ENCODE data around the gene TRIM47.

The TRIM47 gene

DNA sequence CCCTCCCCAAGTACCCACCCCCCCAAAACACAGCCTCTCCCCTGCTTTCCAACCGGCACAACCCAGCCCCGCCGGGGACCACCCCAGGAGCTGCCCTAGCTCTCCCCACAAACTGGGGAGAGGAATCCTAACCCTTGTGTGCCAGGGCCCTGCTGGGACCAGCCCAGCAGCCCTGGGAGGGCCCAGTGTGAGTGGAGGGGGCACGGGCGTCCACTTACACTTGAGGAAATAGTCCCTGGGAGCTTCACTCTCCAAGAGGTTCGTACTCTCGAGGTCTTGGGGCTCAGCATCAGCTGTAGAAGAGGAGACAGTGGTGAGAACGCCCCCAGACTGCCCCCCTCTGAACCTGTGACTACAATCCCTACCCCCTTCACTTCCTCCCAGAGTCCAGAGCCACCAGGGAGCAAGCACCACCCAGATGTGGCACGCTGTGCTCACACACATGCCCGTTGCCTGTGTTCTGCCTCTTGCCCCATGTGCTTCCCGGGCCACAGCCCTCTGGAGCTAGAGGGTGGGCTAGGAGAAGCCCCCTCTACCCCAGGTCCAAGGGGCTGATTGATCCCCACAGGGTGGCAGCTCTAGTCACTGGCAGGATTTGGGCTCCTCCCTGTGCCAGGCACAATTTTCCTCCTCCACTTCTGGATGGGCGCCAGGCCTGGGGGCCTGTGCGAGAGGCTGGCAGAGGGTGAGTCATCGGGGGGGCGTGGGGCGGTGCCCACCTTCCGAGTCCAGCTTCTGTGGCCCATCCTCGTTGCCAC is 3.0 kb downstream of the TRIM47 start:
- TF ChIP-seq EGR1 (IDR thresholded peaks at IDR 0.05) (no peak), ZBTB7A (IDR thresholded peaks at IDR 0.05; ENCODE audit: low read depth) (peak; percentile 75; the same call in 1 of the 2 replicates)

DNA sequence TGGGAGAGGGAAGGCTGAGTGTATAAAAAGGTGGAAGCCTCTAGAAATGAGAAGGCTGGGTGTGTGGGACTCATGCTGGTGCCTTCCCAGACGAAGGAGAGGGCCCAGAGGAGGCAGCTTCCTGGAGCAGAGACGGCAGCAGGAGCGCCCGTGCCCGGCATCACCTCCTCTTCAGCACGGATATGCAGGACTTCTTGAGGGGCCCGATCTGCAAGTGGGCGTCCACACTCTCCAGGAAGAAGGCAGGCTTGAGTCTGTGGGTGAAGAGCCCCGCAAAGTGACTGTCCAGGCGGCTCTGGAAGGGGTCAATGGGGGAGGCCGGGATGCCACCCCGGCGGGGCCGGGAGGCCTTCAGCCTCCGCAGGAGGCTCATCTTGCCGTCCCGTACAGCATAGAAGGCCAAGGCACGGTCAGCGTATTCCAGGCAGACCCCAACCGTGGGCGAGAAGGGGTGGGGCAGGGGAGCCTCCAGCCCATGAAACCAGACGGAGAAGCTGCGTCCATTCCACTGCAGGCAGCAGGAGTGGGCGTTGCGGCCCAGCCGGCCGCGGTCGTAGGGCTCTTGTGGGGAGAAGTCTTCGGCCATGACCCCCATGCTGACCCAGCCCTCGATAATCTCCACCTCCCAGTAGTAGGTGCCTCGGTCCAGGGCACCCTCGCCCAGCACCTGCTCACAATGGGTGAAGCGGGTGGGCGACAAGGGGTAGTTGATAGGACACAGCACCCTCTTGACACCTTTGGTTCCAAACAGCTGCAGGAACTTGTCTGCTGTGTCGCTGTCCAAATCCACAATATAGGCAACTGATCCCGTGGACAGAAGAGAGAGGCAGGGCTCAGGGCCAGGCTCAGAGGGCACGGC is 3.8 kb downstream of the TRIM47 start:
- TF ChIP-seq TCF12 (IDR thresholded peaks at IDR 0.05; ENCODE audit: low read depth), result no peak
- no peak for TF ChIP-seq ZBTB7A (IDR thresholded peaks at IDR 0.05; ENCODE audit: low read depth)
- no peak for TF ChIP-seq TEAD4 (IDR thresholded peaks at IDR 0.05)
- TF ChIP-seq, protein P1, sequence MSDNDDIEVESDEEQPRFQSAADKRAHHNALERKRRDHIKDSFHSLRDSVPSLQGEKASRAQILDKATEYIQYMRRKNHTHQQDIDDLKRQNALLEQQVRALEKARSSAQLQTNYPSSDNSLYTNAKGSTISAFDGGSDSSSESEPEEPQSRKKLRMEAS (IDR thresholded peaks at IDR 0.05), result no peak
- no peak for TF ChIP-seq CREB1 (IDR thresholded peaks at IDR 0.05; ENCODE audit: low read depth)
- TF ChIP-seq, protein P2, sequence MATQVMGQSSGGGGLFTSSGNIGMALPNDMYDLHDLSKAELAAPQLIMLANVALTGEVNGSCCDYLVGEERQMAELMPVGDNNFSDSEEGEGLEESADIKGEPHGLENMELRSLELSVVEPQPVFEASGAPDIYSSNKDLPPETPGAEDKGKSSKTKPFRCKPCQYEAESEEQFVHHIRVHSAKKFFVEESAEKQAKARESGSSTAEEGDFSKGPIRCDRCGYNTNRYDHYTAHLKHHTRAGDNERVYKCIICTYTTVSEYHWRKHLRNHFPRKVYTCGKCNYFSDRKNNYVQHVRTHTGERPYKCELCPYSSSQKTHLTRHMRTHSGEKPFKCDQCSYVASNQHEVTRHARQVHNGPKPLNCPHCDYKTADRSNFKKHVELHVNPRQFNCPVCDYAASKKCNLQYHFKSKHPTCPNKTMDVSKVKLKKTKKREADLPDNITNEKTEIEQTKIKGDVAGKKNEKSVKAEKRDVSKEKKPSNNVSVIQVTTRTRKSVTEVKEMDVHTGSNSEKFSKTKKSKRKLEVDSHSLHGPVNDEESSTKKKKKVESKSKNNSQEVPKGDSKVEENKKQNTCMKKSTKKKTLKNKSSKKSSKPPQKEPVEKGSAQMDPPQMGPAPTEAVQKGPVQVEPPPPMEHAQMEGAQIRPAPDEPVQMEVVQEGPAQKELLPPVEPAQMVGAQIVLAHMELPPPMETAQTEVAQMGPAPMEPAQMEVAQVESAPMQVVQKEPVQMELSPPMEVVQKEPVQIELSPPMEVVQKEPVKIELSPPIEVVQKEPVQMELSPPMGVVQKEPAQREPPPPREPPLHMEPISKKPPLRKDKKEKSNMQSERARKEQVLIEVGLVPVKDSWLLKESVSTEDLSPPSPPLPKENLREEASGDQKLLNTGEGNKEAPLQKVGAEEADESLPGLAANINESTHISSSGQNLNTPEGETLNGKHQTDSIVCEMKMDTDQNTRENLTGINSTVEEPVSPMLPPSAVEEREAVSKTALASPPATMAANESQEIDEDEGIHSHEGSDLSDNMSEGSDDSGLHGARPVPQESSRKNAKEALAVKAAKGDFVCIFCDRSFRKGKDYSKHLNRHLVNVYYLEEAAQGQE (IDR thresholded peaks at IDR 0.05; ENCODE audit: low read depth), result peak; percentile 61
- TF ChIP-seq FOXM1 (IDR thresholded peaks at IDR 0.05; ENCODE audit: borderline replicate concordance, low read depth), result no peak
- TF ChIP-seq EGR1 (IDR thresholded peaks at IDR 0.05), result no peak

DNA sequence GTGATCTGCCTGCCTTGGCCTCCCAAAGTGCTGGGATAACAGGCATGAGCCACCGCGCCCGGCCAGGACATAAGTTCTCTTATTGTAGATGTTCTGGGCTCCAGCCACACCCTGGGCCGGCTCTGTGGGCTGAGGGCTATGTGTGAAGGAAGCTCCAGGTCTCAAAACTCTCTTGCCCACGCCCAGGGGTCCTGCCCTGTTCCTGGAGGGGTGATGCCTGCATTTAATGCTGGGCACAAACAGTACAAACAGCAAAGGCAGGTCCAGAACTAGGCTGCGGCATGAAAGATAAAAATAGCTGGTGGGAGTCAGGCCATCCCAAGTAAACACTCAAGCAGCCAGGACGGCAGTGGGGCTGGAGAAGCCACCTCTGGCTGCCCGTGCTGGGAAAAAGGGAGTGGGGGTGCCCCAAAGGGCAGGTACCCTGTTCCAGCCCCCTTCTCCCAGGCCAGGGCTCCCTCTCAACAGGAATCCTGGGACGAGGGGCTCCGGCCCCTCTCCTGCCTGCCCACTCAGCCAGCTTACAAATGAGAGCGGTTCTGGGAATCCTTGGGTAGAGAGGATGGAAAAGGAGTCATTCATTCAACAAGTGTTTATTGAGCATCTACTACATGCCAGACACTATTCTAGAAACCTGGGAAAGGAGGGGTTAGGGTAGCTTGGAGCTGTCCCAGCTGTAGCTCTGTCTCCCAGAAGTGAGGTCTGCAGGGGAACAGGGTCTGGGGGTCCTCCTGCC is 4.6 kb downstream of the TRIM47 start:
- TF ChIP-seq NFIC (IDR thresholded peaks at IDR 0.05) (no peak), CEBPB (IDR thresholded peaks at IDR 0.05) (no peak), TAF1 (IDR thresholded peaks at IDR 0.05; ENCODE audit: low read depth) (no peak), TCF12 (IDR thresholded peaks at IDR 0.05; ENCODE audit: low read depth) (no peak)

DNA sequence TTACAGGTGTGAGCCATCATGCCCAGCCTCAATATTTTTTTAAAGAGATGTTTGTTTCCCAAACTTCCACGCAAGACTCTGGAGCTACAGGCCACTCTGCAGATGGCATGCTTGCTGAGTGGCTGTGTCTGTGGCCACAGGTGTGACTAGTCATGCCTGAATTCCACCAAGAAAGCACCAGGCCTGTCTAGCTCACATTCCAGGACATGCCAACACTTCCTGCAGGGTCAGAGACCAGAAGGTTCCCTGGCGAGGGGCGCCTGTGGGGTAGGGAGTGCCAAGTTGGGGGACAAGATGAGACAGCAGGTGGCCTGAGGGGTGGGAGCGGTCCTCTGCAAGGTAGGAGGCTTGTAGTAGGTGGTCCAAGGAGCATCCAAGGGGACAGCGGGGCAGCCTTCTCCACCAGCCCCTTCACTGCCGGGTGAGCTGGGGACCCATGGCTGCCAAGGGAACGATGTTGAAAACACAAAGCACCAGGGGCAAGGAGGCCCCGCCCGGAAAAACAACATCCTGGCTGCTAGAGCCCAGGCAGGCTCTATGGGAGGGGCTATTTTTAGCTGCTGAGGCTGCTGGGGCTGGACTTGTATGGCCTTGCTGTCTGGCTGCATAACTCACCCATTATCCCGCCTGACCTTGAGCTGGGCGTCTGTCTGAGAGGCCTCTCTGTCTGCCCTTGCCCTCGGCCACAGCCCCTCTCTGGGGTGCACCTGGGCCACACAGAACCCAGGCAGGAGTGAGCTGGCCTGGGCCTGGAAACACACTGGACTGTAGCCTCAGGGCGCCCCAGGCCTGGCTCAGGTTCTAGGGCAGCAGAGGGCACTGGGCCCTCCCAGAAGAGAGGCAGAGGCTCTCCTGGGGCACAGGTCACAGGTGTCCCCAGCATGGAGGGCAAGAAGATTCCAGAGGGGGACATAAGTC is 5.7 kb downstream of the TRIM47 start:
- peak; percentile 87 for TF ChIP-seq TEAD4 (IDR thresholded peaks at IDR 0.05)
- TF ChIP-seq TCF12 (IDR thresholded peaks at IDR 0.05; ENCODE audit: low read depth), result peak; percentile 53; the same call in 1 of the 2 replicates
- no peak for TF ChIP-seq TAF1 (IDR thresholded peaks at IDR 0.05; ENCODE audit: low read depth)
- no peak for TF ChIP-seq FOXM1 (IDR thresholded peaks at IDR 0.05; ENCODE audit: borderline replicate concordance, low read depth)
- no peak for TF ChIP-seq CREB1 (IDR thresholded peaks at IDR 0.05; ENCODE audit: low read depth)
- TF ChIP-seq RAD21 (IDR thresholded peaks at IDR 0.05; ENCODE audit: low read depth), result no peak

DNA sequence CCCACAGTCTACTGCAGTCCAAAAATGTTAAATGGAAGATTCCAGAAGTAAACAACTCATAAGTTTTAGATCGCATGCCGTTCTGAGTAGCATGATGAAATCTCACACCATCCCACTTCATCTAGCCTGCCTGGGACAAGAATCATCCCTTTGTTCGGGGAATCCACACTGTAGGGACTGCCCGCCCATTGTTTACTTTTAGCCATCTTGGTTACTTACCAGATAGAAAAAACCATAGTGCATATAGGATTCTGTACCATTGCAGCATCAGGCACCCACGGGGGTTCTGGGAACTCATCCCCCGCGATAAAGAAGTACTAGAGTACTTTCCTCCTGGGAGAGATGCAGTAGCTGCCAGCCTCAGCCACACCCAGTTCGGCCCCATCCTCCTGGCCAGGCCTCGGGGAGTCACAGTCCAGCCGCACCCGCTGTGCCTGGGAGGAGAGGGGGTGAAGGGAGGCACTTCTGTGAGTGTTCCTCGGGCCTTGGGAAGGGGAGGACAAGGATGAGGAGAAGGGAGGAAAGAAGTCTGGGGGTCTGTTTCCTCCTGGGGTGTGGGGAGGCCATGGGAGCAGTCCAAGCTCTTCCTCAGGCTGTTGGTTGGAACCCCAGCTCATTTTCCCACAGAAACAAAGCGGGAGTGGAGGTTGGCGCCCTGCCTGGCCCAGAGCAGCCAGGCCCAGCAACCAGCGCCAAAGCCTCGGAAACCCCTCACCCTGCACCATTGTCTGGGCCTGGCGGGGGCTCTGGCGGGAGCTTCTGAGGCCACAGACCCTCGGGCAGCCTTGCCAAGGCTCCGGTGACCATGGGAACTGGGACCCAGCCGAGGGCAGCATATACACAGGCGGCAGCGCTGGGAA is 8.9 kb downstream of the TRIM47 start:
- TF ChIP-seq, protein P2 (IDR thresholded peaks at IDR 0.05; ENCODE audit: low read depth), result no peak
- TF ChIP-seq TEAD4 (IDR thresholded peaks at IDR 0.05), result 0 out of 2 replicates have a peak, but pooled peaks have one; percentile 22
- no peak for TF ChIP-seq EGR1 (IDR thresholded peaks at IDR 0.05)
- 0 out of 2 replicates have a peak, but pooled peaks have one; percentile 12 for TF ChIP-seq YY1 (IDR thresholded peaks at IDR 0.05; ENCODE audit: low read depth)
- TF ChIP-seq, protein P1 (IDR thresholded peaks at IDR 0.05), result no peak; the same call in 1 of the 2 replicates
- TF ChIP-seq RAD21 (IDR thresholded peaks at IDR 0.05; ENCODE audit: low read depth), result peak; percentile 7; the same call in 1 of the 2 replicates
- peak; percentile 89 for TF ChIP-seq NFIC (IDR thresholded peaks at IDR 0.05)
- TF ChIP-seq, protein P3, sequence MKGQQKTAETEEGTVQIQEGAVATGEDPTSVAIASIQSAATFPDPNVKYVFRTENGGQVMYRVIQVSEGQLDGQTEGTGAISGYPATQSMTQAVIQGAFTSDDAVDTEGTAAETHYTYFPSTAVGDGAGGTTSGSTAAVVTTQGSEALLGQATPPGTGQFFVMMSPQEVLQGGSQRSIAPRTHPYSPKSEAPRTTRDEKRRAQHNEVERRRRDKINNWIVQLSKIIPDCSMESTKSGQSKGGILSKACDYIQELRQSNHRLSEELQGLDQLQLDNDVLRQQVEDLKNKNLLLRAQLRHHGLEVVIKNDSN (IDR thresholded peaks at IDR 0.05), result no peak
- TF ChIP-seq FOXM1 (IDR thresholded peaks at IDR 0.05; ENCODE audit: borderline replicate concordance, low read depth), result peak; percentile 27; the same call in 1 of the 2 replicates
- 0 out of 2 replicates have a peak, but pooled peaks have one; percentile 12 for TF ChIP-seq TAF1 (IDR thresholded peaks at IDR 0.05; ENCODE audit: low read depth)
- peak; percentile 69 for TF ChIP-seq TCF12 (IDR thresholded peaks at IDR 0.05; ENCODE audit: low read depth)
- peak; percentile 95 for TF ChIP-seq ZBTB7A (IDR thresholded peaks at IDR 0.05; ENCODE audit: low read depth)
- TF ChIP-seq CEBPB (IDR thresholded peaks at IDR 0.05), result no peak
- 0 out of 2 replicates have a peak, but pooled peaks have one; percentile 54 for TF ChIP-seq EP300 (IDR thresholded peaks at IDR 0.05; ENCODE audit: borderline replicate concordance)
- no peak for TF ChIP-seq CREB1 (IDR thresholded peaks at IDR 0.05; ENCODE audit: low read depth)

All from Ishikawa (cell line).